ENCODE measurements around the gene CAPN15.

The CAPN15 gene

GRCh38 chr16:500709-501108 is 26.8 kb upstream of the CAPN15 start:
- Histone ChIP-seq H3K4me1 (ENCODE audit: low read depth, poor library complexity, severe bottlenecking) (no peaks in the 10 kb centered on the region), H3K4me3 (IDR thresholded peaks at IDR 0.05; ENCODE audit: insufficient read depth, low read depth, low read length) (no peak overlapping the region), H3K27ac (no peak overlapping the region), H3K4me2 (no peak overlapping the region), H3K36me3 (ENCODE audit: insufficient read depth) (no peaks in the 10 kb centered on the region), H3K27me3 (ENCODE audit: insufficient read depth, low read depth) (no peaks in the 10 kb centered on the region), H3K79me2 (ENCODE audit: insufficient read depth, low read depth) (no peaks in the 10 kb centered on the region), H4K20me1 (ENCODE audit: insufficient read depth) (no peaks in the 10 kb centered on the region), H3K9ac (no peak overlapping the region), H2AFZ (ENCODE audit: low read depth) (no peak overlapping the region)
- TF ChIP-seq CTCF (conservative IDR thresholded peaks at IDR 0.05; ENCODE audit: low read depth, low read length): no peak

- H3K79me2 ChIP-seq (ENCODE audit: insufficient read depth, low read depth): no peaks in the 10 kb centered on the region
- no peaks in the 10 kb centered on the region for H3K36me3 ChIP-seq (ENCODE audit: insufficient read depth)
- H4K20me1 ChIP-seq (ENCODE audit: insufficient read depth): no peaks in the 10 kb centered on the region
- H2AFZ ChIP-seq (ENCODE audit: low read depth): no peak overlapping the region
- no peak for TF ChIP-seq CTCF (conservative IDR thresholded peaks at IDR 0.05; ENCODE audit: low read depth, low read length)
- no peak overlapping the region for H3K4me3 ChIP-seq (IDR thresholded peaks at IDR 0.05; ENCODE audit: insufficient read depth, low read depth, low read length)
- no peak overlapping the region for H3K4me2 ChIP-seq
- no peaks in the 10 kb centered on the region for H3K27me3 ChIP-seq (ENCODE audit: insufficient read depth, low read depth)
- H3K4me1 ChIP-seq (ENCODE audit: low read depth, poor library complexity, severe bottlenecking): no peaks in the 10 kb centered on the region
- no peak overlapping the region for H3K27ac ChIP-seq
- no peak overlapping the region for H3K9ac ChIP-seq
Observed at GRCh38 chr16:502179-502943, 25.2 kb upstream of the CAPN15 start.

GRCh38 chr16:503150-504071 is 24.1 kb upstream of the CAPN15 start:
- Histone ChIP-seq H4K20me1 (ENCODE audit: insufficient read depth) (no peaks in the 10 kb centered on the region), H3K79me2 (ENCODE audit: insufficient read depth, low read depth) (no peaks in the 10 kb centered on the region), H3K4me2 (no peak overlapping the region), H2AFZ (ENCODE audit: low read depth) (no peak overlapping the region), H3K4me3 (IDR thresholded peaks at IDR 0.05; ENCODE audit: insufficient read depth, low read depth, low read length) (no peak overlapping the region), H3K9ac (no peak overlapping the region), H3K27ac (no peak overlapping the region), H3K27me3 (ENCODE audit: insufficient read depth, low read depth) (no peaks in the 10 kb centered on the region), H3K4me1 (ENCODE audit: low read depth, poor library complexity, severe bottlenecking) (no peaks in the 10 kb centered on the region), H3K36me3 (ENCODE audit: insufficient read depth) (no peaks in the 10 kb centered on the region)
- TF ChIP-seq CTCF (conservative IDR thresholded peaks at IDR 0.05; ENCODE audit: low read depth, low read length): no peak

- Histone ChIP-seq H3K27me3 (ENCODE audit: insufficient read depth, low read depth) (no peaks in the 10 kb centered on the region), H3K4me2 (no peak overlapping the region), H3K4me1 (ENCODE audit: low read depth, poor library complexity, severe bottlenecking) (no peaks in the 10 kb centered on the region), H3K36me3 (ENCODE audit: insufficient read depth) (no peaks in the 10 kb centered on the region), H2AFZ (ENCODE audit: low read depth) (no peak overlapping the region), H3K9ac (no peak overlapping the region), H3K79me2 (ENCODE audit: insufficient read depth, low read depth) (no peaks in the 10 kb centered on the region), H4K20me1 (ENCODE audit: insufficient read depth) (no peaks in the 10 kb centered on the region), H3K4me3 (IDR thresholded peaks at IDR 0.05; ENCODE audit: insufficient read depth, low read depth, low read length) (no peak overlapping the region), H3K27ac (no peak overlapping the region)
- no peak for TF ChIP-seq CTCF (conservative IDR thresholded peaks at IDR 0.05; ENCODE audit: low read depth, low read length)
Observed at GRCh38 chr16:505479-506245, 21.9 kb upstream of the CAPN15 start.

All from KMS-11 (cell line).